Fibroblast of upper back skin (primary cell): ENCODE results near the gene HTRA3.

ENCODE experiments used
- DNase-seq: peaks from one replicate; pipeline ENCODE4 v3.0.0-alpha.2; 2013

The HTRA3 gene

DNA sequence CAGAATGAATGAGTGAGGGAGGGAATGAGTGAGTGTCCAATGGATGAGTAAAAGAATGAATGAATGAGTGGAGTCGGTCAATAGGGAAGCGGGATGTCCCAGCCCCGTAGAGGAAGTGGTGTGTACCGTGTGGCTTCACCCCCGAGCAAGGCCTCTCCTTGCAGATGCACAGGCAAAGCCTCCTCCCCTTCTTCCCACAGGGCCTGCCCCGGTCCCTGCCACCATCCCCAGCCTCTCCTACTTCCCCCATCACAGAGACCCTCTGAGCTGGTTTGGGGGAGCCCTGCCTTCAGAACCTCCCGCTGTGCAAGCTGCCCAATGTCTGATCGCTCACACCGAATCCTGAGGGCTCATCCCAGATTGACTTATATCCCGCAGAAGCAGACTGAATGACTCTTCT, 13.6 kb downstream of the HTRA3 start:
- no peak for DNase-seq

DNA sequence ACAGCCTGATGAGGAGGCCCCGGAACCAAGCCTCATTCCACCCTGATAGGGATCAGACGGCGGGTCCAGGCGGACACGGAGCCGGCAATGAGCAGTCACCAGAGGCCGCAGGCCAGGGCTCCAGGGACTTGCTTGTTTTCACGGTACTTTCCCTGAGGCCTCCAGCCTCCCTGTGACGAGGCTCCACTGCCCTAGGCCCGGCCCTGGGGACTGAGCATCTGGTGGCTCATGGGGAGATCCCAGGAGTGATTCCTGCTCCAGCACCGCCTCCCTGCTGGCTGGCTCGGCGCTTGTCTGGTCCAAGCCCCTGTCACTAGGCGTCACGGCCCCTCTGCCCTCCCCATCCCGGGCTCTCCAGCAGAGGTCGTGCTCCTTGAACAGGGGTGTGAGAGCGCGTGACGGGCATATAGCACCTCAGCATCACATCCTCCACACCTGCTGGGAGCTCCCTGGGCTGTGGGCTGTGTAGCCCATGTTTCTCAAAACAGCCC, 14.1 kb downstream of the HTRA3 start:
- no peak for DNase-seq

DNA sequence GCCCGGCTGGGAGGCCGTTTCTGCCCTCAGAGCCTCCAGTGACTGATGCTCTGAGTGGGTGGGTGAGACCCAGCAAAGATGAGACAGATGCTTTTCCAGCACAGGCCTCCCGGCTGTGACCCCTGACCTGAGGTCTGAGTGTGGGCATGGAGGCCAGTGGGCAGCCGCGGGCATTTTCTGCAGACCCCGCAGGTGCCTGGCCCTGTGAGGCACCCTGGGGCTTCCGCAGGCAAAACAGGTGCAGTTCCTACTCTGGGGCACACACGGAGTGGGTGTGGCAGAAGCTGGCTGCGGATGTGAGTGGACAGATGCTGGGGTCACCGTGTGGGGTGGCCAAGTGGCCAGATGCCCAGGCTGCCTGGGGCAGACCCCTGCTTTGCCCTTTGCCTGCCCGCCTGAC, 14.8 kb downstream of the HTRA3 start:
- DNase-seq, result no peak

DNA sequence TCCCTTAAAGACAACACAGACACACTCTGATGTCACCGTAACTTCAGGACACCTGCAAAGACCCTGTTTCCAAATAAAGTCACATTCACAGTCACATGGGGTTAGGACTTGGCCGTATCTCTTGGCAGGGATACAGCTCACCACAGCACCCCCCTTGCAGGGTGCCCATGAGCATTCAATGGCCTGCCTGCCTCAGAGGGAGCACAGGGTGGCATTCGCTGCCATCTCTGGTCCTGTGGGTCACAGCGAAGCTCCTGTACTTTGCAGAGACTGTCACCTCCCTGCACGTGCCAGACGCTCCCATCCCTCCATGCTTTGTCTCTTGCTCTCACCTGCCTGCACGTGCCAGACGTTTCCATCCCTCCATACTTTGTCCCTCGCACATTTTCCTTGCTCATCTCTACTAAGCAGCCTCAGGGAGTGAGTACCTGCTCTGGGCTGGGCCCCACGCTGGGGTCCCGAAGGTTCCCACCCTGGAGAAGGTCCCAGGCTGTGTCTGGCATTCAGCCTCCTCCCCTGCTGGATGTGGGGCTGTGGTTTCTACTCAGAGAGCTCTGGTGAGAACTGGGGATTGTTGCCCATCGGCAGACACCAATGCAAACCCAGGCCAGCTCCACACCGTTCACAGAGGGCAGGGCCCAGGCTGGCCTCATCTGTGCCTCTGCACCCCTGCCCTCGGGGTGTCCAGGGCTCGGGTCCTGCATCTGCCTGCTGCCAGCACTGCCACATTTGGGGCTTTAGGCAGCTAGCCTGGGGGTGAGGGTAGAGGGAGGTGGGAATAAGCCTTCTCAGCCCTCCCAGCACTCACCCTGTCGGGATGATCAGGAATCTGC, 15.8 kb downstream of the HTRA3 start:
- no peak for DNase-seq

DNA sequence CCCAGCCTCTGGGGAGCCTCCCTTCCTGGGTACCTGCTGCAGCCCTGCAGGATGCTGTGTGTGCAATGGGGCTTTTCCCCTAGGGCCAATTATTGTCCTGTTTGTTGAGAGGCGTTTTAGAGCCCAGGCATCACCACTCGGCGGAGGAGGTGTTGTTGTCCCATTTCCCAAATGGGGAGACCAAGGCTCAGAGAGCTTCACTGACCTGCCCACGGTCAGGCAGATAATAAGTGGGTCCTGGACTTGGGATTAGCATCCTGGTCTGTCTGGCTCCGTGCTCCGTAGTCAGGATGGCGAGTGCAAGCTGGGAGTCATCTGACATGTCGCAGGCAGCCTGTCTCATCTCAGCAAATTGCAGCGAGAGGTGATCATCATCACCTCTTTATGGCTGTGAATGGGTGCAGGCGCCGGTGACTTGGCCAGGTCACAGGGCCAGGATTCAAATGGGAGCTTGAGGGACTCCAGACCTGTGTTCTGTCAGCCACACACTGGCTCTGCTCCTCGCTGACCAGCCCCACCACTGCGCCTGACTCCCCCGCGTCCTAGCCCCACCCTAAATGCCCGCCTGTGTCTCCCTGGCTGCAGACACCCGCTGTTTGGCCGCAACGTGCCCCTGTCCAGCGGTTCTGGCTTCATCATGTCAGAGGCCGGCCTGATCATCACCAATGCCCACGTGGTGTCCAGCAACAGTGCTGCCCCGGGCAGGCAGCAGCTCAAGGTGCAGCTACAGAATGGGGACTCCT, 16.6 kb downstream of the HTRA3 start:
- DNase-seq, result no peak

DNA sequence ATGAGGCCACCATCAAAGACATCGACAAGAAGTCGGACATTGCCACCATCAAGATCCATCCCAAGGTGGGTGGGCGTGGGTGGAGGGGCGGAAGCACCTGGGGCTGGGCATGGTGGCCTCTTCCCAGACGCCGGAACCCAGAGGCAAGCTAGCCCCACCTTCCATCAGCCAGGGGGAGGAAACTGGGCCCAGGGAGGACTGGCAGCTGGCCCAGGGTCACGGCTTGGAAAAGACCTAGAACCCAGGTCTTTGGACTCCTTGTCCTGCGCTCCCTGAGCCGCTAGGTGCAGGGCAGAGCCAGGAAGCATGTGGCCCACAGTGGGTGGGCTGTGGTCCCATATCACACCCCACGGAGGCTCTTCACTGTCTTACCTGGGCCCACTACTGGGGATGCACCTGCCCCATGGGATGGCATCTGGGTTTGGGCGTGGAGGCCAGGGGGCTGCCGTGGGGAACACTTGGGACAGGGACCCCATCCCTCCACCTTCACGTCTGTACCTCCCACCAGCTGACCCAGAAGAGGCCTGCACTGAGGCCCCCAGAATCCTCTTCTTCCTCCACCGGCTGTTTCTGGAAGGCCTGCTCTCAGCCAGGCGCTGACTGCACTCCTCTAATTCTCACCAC, 17.3 kb downstream of the HTRA3 start:
- no peak for DNase-seq

DNA sequence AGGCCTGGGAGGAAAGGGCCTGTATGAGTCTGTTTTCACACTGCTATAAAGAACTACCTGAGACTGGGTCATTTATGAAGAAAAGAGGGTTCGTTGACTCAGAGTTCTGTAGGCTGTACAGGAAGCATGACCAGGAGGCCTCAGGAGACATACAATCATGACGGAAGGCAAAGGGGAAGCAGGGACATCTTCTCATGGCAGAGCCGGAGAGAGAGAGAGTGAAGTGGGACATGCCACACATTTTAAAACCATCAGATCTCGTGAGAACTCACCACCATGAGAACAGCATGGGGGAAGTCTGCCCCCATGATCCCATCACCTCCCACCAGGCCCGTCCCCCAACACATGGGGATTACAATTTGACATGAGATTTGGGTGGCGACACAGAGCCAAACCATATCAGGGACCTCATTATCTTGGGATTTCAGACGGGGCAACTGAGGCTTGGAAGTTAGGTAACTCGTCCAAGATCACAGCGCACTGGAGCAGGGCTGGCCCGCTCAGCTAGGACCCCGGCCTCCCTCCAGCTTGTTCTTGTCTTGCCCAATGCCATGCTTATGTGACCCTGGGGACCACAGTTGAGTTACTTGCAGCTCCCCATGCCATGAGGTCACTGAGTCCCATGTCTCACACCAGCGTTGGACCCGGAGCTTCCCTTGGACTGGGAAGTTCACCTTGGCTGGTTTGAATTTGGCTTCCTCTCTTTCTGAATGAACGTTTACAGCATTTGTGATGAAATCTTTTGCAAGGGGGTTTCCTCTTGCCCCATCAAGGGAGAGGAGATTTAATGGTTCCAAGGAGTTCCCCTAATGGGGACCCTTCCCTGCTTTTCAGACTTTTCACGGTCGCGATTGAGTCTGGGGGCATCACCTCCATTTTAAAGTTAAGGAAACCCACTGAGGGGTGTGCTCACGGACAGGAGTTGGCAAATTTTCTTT, 18.1 kb downstream of the HTRA3 start:
- DNase-seq, result no peak

DNA sequence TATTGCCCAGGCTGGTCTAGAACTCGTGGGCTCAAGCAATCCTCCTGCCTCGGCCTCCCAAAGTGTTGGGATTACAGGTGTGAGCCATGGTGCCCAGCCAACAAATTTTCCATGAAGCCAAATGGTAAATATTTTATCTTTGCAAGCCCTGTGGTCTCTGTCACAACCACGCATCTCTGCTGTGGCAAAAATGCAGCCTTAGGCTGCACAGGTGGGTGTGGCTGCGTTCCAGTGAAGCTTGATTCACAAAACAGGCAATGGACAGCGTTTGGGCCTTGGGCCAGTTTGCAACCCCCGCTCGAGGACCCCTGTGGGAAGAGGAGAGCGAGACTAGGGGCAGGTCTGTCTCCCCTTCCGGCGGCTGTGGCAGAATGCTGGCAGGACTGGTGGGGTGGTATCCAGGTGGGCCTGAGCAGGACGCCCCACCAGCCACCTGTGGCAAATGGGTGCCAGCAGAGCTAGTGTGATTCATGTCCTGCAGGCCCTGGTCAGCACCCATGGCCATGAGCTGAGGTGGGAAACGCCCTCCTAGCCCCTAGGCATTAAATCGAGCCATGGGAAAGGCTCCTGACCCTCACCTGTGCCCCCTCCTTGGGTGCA, 19.7 kb downstream of the HTRA3 start:
- no peak for DNase-seq

DNA sequence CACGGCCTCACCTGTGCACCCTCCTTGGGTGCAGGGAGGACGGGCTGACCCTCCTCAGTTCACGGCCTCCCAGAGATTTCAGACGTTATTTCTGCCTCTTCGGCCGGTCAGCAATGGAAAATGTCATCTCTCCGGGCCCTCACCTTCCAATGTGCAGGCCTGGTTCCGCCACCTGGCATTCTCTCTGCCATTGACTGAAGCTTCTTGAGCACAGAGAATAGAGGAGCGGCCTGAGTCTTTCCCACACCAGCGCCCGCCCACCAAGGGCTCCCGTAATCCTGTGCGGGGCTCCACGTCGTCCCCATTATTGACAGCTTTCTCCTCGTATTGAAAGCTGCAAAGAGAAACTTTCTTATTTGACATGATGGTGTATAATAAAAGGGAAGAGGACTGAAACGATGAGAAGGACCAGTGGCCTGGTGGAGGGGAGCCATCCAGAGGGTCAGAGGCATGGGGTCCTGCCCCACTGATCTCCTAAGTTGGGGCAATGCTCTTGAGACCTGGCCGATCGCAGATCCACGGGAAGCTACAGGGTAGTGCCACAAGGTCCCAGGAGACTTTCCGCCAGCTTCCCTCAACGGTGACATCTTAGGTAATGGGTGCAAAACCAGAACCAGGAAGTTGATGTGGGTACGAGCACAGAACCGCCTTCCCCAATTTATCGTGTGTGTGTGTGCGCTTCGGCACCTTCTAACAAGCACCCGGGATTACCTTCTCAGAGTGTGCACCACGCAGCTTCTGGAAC, 20.6 kb downstream of the HTRA3 start:
- no peak for DNase-seq

DNA sequence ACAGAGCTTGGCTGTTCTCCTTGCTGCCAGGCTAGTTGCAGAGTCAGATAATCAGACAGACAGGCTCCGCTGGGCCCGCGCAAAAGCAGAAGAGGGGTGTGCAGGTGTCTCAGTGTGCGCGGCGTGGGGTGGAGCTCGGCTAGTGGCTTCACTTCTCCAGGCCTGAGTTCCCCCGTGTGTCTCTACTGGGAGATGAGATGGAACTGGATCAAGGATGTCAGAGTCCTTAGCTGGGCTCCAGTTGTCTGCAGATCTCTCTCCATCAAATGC, 21.1 kb downstream of the HTRA3 start:
- DNase-seq, result no peak

DNA sequence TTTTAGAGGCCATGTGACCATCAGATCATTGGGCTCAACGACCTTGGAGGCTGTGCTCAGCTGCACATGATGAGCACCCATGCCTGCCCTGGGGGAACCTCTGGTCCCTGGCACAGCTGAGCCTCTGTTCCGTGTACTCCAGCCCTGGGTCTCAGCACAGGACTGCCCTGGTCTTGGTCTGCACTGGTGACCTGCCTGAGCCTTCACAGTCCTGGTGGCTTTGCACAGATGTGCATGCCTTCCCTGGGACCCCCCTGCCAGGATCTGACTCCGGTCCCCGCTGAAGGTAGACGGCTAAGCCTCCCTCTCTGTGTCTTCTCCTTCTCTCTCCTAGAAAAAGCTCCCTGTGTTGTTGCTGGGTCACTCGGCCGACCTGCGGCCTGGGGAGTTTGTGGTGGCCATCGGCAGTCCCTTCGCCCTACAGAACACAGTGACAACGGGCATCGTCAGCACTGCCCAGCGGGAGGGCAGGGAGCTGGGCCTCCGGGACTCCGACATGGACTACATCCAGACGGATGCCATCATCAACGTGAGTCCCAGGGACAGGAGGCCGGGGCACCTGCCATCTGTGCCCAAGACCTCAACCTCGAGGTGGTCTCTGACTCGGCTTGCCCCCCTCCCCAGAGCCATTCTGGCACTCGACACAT, 21.6 kb downstream of the HTRA3 start:
- no peak for DNase-seq

DNA sequence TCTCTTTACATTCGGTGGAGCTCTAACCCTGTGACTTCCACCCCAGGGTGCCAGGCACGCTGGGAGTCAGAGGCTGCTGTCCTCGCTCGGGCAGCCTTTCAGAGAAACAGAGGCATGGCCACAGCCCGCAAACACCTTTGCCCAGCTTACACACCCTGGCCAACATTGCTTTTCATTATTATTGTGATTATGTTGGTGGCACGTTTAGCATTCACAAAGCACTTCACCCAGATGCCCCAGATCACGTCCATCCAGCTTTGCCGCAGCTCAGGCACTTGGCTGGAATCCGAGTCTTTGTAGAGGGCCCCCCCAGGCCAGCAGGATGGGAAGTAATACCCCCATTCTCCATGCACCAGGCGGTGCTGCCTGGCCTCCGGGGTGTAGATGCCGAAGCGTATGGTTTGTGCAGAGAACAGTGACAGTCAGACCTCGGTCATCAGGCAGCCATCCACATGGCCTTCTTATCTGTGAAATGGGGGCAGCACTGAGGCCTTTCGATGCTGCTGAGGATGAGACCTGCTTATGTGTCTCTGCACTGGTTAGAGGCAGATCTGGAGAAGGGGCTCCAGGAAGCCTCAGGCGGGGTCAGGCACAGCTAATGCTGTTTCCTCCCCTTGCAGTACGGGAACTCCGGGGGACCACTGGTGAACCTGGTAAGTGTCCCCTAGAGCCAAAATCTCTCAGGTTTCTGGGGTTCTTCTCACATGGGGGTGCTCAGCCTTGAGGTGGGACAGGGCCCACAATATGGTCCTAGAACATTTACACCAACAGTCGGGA, 22.3 kb downstream of the HTRA3 start:
- DNase-seq, result no peak

DNA sequence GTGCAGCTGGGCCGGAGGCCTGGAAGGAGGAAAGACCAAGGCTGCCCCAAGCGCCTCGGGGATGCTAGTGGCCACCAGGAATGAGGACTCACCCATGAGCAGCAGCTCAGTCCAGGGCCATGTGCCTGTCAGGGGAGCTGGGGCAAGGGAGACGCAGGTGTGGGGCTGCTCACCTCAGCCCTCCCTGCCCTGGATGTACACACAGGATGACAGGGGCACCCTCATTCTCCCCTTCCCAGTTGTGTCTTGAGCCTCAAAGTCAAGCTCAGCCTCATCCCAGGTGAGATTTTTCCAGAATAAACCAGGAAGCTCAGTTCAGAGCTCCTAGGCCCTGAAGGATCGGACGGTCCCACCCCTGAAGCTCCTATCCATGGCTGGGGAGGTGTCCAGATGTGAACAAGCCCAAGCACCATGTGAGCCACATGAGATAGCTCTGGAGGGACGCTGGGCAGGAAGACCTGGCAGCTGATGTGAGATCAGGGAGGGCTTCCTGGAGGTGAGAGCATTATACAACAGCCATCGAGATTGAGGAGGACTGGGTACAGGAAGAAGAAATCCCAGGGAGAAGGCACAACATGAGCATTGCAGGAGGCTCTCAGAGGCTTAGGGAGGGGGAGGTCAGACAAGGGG, 23.0 kb downstream of the HTRA3 start:
- DNase-seq, result no peak

DNA sequence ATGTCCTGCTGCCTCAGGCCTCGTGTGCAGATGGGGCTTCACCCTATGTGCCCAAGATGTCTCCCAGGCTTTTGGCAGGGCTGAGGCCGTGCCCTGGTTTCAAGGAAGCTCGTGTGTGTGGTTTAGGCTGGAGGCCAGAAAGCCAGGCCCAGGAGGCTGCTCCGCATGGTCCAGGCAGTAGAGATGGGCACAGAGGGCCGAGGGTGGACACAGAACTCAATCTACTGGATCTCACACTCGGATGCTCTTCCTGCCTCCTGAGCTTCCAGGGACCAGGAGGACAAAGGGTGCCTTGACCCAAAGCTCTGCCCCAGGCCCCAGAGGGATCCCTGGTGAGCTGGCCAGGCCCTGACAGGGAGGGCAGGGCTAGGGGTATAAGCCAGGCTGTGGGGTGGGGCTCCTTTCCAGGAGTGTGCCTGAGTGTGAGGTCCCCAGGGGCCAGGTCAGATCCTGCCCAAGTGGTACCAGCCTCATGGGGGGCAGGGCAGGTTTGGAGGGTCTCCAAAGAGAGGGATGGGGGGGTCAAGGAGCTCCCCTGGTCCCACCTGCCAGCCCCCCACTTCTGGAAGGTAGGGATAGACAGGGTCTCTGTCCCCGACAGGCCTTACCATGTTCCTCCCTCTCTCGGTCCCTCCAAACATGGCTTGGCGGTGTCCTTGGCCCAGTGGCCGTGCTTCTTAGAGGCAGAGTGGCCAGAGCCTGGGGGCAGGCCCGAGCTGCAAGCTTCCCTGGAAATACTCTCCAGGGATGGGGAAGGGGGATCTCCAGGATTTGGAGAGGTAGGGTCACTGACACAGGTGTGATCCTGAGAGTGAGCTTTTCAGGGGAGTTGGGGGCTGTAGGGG, 23.8 kb downstream of the HTRA3 start:
- no peak for DNase-seq

DNA sequence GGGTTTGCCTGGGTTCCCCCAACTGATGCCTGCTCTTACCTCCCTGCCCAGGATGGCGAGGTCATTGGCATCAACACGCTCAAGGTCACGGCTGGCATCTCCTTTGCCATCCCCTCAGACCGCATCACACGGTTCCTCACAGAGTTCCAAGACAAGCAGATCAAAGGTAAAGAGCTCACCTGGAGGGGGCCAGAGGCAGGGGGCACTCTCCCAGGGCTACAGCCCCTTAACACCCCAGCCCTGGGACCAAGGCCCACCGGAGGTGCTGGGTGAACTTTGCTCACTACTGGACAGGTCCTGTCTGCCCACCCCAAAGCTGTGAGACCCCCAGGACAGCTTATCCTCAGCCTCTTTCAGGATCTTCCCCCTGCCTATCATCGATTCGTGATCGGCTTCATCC, 24.5 kb downstream of the HTRA3 start:
- no peak for DNase-seq

DNA sequence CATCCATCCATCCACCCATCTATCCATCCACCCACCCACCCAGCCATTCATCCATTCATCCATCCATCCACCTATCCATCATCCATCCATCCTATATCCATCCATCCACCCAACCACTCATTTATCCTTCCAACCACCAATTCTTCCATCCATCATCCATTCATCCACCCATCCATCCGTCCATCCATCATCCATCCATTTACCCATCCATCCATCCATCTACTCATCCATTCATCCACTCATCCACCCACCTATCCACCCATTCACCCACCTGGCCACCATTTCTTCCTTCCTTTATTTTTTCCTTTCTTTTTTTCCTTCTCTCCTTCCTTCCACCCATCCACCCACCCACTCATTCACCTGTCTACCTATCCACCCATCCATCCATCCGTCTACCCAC, 25.2 kb downstream of the HTRA3 start:
- no peak for DNase-seq

DNA sequence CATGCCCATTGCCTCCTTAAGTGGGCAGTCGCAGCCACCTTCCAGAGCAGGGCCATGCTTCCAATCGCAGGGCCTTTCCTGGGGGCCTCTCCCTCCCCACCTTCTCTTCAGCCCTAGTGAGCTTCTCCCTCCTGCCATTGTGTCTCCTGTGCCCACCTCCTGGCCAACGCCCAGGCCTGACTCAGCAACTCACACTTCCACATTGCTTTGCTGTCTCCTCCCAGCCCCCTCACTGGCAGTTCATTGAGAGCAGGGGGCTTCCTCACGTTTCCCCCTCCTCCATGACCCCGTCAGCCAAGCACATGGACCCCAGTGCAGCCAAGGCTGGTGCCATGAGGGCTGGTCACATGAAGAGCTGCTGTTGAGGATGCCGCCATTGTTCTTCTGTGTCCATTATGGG, 25.9 kb downstream of the HTRA3 start:
- no peak for DNase-seq

DNA sequence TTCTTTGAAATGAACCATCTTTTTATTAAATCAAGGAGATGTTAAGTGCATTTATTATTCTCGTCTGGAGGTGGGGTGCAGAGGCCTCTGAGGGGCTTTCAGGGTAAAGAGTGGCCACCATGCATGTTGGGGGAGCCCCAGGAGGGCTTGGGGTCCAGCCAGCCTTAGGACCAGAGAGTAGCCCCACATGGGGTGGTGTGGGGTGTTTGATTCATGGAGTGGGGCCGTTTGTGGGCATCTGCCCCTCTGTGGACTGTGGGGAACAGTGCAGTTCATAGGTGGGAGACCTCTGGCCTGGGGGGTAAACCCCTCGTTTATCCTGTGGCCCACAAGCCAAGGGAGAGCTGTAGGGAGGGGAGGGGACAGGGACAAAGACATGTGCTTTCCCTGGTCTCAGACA, 26.9 kb downstream of the HTRA3 start:
- no peak for DNase-seq

DNA sequence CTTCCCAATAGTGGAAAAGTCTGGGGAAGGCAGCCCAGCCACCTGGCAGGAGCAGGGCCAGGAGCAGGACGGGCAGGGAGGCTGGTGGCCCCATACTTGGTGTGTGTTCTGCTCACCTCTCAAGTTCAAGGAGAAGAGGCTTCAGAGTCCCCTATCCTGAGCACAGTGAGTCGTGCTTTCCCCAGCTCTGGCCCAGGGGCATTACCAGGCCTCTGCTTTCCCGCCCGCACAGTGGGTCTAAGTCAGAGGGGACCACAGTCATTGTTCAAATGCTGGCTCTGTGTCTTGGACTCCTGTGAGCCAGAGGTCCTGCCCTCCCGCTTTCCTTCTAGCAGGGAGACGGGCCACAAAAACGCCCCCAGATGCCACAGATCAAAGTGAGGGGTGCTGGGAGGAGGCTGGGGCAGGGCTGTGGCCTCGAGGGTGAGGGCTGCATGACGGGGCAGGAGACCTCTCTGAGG, 27.6 kb downstream of the HTRA3 start:
- DNase-seq, result no peak
